ENCODE measurements around the gene BRPF3. TPM values are rescaled to one million over a fixed set of nuclear protein-coding genes. Genes with fewer than 3 reads are reported as not detected.

Gene BRPF3
- 20.1 and 20.2 TPM in 2 replicates for total RNA-seq

DNA sequence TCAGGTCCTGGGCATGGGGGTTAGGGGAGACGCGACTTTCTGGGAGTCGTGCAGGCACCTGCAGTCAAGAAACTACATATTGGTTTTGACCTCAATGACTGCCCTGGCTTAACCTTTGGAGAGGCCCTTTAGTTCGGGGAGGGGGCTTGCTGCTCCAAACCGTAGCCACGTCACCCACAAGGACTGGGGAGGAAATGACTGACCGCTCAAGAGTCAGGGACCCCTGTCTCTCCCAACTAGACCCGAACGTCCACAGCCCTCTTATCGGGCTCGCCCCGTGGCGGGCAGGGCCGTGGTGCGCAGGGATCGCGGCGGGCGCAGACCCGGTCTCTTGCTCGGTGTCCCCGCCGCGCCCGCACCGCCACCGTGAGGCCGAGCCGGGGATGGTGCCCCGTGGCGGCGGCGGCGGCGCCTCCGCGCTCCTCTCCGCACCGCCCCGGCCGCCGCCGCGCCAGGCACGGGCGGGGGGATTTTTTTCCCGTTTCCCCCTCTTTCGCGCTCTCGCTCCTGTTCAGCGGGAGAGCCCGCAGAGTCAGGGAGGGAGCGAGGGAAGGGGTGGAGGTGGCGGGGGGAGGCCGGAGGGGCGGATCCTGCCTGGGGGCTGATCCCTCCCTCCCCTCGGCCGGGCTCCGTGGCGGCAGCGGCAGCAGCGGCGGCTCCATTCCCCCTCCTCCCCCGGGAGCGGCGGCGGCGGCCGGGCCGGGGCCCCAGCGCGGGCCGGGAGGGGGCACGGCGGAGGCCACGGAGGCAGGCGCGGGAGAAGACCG lies at the start of gene BRPF3:
Gene BRPF3 (plus strand): TSS at position 632 of the 767 bp plus-strand sequence. CDS start 3,579 bp downstream, outside the sequence.

DNA sequence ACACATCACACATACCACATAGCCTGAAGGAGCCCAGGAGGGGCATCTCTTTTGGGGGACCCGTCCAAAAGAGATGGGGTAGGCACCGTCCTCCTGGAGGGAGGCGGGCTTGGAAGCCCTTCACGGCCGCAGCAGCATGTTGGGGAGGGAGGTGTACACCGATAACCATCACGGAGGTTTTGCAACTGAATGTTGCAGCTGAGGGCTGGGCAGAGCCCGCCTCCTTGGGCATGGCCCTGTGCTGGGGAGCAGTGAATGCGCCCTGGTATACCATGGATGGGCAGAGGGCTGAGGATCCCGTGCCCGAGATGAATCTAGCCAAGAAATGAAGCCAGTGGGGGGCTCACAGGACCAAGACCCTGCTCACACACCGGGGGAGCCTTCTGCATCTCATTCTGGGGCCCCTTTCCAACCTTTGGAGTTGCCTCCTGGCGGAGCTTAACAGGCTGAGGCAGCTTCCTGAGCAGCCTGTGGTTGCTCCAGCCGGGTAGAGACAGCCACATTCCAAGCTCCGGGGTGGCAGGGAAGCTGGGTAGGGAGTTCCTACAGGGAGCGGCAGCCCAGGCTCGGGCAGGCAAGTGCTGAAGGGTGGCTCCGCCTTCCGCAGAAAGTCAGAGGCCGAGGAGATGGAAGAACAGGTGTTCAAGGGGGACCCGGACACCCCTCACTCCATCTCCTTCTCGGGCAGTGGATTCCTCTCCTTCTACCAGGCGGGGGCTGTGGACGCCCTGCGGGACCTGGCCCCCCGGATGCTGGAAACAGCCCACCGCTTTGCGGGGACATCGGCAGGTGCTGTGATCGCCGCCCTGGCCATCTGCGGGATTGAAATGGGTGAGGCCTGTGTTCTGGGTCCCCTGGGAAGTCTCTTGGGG lies 73.5 kb downstream of the BRPF3 start, which contains the start of gene PNPLA1:
Gene PNPLA1 (plus strand): TSS at position 227 of the 872 bp plus-strand sequence. CDS start 400 bp downstream, at position 627.

Other genes starting within 250 kb of the BRPF3 start
- under 0.01 TPM in 2 replicates for gene SLC26A8, start 172.1 kb upstream of the BRPF3 start, total RNA-seq
- 111 and 129 TPM in 2 replicates for gene MAPK14, start 168.9 kb upstream of the BRPF3 start, total RNA-seq
- 1.5 and 1.9 TPM in 2 replicates for gene MAPK13, start 66.2 kb upstream of the BRPF3 start, total RNA-seq
- not detected in 2 replicates for gene PNPLA1, start 73.3 kb downstream of the BRPF3 start, total RNA-seq
- under 0.01 TPM in 1 of 2 replicates, not detected in the other for gene BNIP5, start 140.1 kb downstream of the BRPF3 start, total RNA-seq
- 0.13 and 0.14 TPM in 2 replicates for gene ETV7, start 190.9 kb downstream of the BRPF3 start, total RNA-seq
- 0.13 TPM in 1 of 2 replicates, not detected in the other for gene PXT1, start 246.1 kb downstream of the BRPF3 start, total RNA-seq
- 80.2 and 80.9 TPM in 2 replicates for gene KCTD20, start 246.3 kb downstream of the BRPF3 start, total RNA-seq

Data from thoracic aorta endothelial cell (primary cell).